GM19468 (cell line): ENCODE results near the gene CFAP92.

Source experiments
- ATAC-seq: cut with Tn5 transposase; IDR thresholded peaks from one replicate; pipeline ENCODE4 v1.9.1; 2021; ENCODE audit warnings: mild to moderate bottlenecking, moderate library complexity, moderate number of reproducible peaks; ENCODE audit not compliant: unreplicated experiment; ENCODE audit errors: extremely low read depth

Gene CFAP92

GRCh38 chr3:128994581-128995546, 988 bp upstream of the CFAP92 start:
- no peak for ATAC-seq

GRCh38 chr3:128994173-128994512, 267 bp upstream of the CFAP92 start:
- no peak for ATAC-seq

GRCh38 chr3:128992926-128993460, 883 bp downstream of the CFAP92 start:
- no peak for ATAC-seq

- ATAC-seq, result no peak
Measured at GRCh38 chr3:128991355-128991895, 2.5 kb downstream of the CFAP92 start.

- ATAC-seq, result no peak
Measured at GRCh38 chr3:128988286-128988685, 5.6 kb downstream of the CFAP92 start.

- ATAC-seq, result no peak
Measured at GRCh38 chr3:128987302-128988100, 6.4 kb downstream of the CFAP92 start.

GRCh38 chr3:128984596-128984995, 9.3 kb downstream of the CFAP92 start:
- ATAC-seq, result no peak

- ATAC-seq, result no peak
Measured at GRCh38 chr3:128983293-128984069, 10.4 kb downstream of the CFAP92 start.

GRCh38 chr3:128975276-128975675, 18.6 kb downstream of the CFAP92 start:
- ATAC-seq, result no peak

GRCh38 chr3:128973988-128974564, 19.8 kb downstream of the CFAP92 start:
- ATAC-seq, result no peak

- ATAC-seq, result no peak
Measured at GRCh38 chr3:128971421-128972100, 22.3 kb downstream of the CFAP92 start.

- no peak for ATAC-seq
Measured at GRCh38 chr3:128970740-128971047, 23.2 kb downstream of the CFAP92 start.

GRCh38 chr3:128969993-128970739, 23.7 kb downstream of the CFAP92 start:
- ATAC-seq, result no peak

- no peak for ATAC-seq
Measured at GRCh38 chr3:128967748-128968355, 26.0 kb downstream of the CFAP92 start.

- no peak for ATAC-seq
Measured at GRCh38 chr3:128965818-128966217, 28.1 kb downstream of the CFAP92 start.

- no peak for ATAC-seq
Measured at GRCh38 chr3:128965280-128965679, 28.6 kb downstream of the CFAP92 start.

GRCh38 chr3:128956440-128956839, 37.4 kb downstream of the CFAP92 start:
- no peak for ATAC-seq
